HepG2 (cell line): ENCODE measurements around the gene PRICKLE2. TPM values are rescaled to one million over a fixed set of nuclear protein-coding genes. Genes with fewer than 3 reads are reported as not detected.

Source experiments
- ATAC-seq: fragments of 200-7000 bp; cut with Tn5 transposase; 3 replicates; pipeline ENCODE4 v1.9.1; 2020; ENCODE audit warnings: mild to moderate bottlenecking, moderate library complexity
- BruUV-seq: library from RNA; stranded (reverse); fragments of 400-500 nt; replicated peaks from 2 replicates; lab custom pipeline; 2021; lab: Mats Ljungman, UMichigan
- CTCF ChIA-PET: fragments of 300-600 bp; formaldehyde crosslinking; extraction: SDS; loops from one replicate; lab custom pipeline; 2021; ENCODE audit warnings: low total read pairs, inconsistent platforms, low intra/inter-chr PET ratio; lab: Yijun Ruan, JAX
- POLR2A ChIA-PET: fragments of 350-600 bp; sonication (Branson Sonifier 250); formaldehyde crosslinking; loops from one replicate; lab custom pipeline; 2020; ENCODE audit warnings: antibody characterized with exemption, inconsistent platforms; lab: Yijun Ruan, JAX
- DNase-seq: peaks from one replicate; pipeline ENCODE4 v3.0.0-alpha.2; 2015; ENCODE audit warnings: low spot score
- FAIRE-seq: peaks from 3 replicates; lab custom pipeline; 2011; peaks lifted over from hg19 to GRCh38; lab: Jason Lieb, UNC
- H2AFZ ChIP-seq: one replicate; pipeline ENCODE4 v1.6.1; 2011; ENCODE audit warnings: low read length, inconsistent platforms
- H3K27ac ChIP-seq: fragments of 300-600 bp; 3 replicates; pipeline ENCODE4 v1.8.0; 2011; ENCODE audit warnings: mixed run types, mild to moderate bottlenecking, mixed read lengths, low read length, inconsistent platforms; ENCODE audit not compliant: insufficient read depth; ENCODE audit errors: extremely low read length
- H3K27me3 ChIP-seq, 2 experiments: fragments of 200-600 bp in 1 of 2; 2 replicates in 1 of 2; 3 replicates in 1 of 2; pipeline versions ENCODE4 v1.6.0 to v1.8.0; 2011; ENCODE audit warnings: low read length in 2 of 2, mild to moderate bottlenecking in 2 of 2, moderate library complexity in 2 of 2, inconsistent platforms in 1 of 2; ENCODE audit not compliant: insufficient read depth in 2 of 2, control insufficient read depth in 1 of 2
- H3K36me3 ChIP-seq, 2 experiments: fragments of 200-600 bp in 1 of 2; replicated peaks in 1 of 2; 2 replicates in 1 of 2; 3 replicates in 1 of 2; pipeline versions ENCODE4 v1.5.1 to v1.8.0; 2011; ENCODE audit warnings: low read length in 2 of 2, inconsistent platforms in 1 of 2; ENCODE audit not compliant: insufficient read depth in 2 of 2, control insufficient read depth in 1 of 2
- H3K4me1 ChIP-seq: 2 replicates; pipeline ENCODE4 v1.5.1; 2012; ENCODE audit warnings: low read length, inconsistent platforms; ENCODE audit not compliant: insufficient read depth
- H3K4me2 ChIP-seq: 2 replicates; pipeline ENCODE4 v1.6.0; 2011; ENCODE audit warnings: low read depth, low read length, inconsistent platforms
- H3K4me3 ChIP-seq, 3 experiments: fragments of 200-600 bp in 1 of 3; sonication (generic), shearing (Covaris generic) in 1 of 3; replicated peaks in 1 of 3; 2 replicates each; pipeline ENCODE4 v1.5.1; 2011 to 2016; ENCODE audit warnings: low read length in 3 of 3, inconsistent platforms in 2 of 3, low read depth in 2 of 3, mild to moderate bottlenecking in 2 of 3, control low read depth in 1 of 3, mixed read lengths in 1 of 3; ENCODE audit not compliant: insufficient read depth in 1 of 3
- H3K79me2 ChIP-seq: one replicate; pipeline ENCODE4 v1.6.1; 2011; ENCODE audit warnings: low read length, inconsistent platforms; ENCODE audit not compliant: insufficient read depth
- H3K9ac ChIP-seq: 2 replicates; pipeline ENCODE4 v1.6.0; 2011; ENCODE audit warnings: mild to moderate bottlenecking, low read depth, low read length, inconsistent platforms; ENCODE audit not compliant: insufficient read depth
- H3K9me3 ChIP-seq: 2 replicates; pipeline ENCODE4 v1.5.1; 2012; ENCODE audit warnings: mild to moderate bottlenecking, low read length
- H4K20me1 ChIP-seq: 2 replicates; pipeline ENCODE4 v1.6.0; 2011; ENCODE audit warnings: inconsistent platforms, mild to moderate bottlenecking, low read length, moderate library complexity; ENCODE audit not compliant: insufficient read depth
- CHD4 ChIP-seq: fragments of 200-600 bp; sonication (generic); IDR thresholded peaks from 2 replicates; pipeline ENCODE4 v1.7.0; 2017; ENCODE audit warnings: mild to moderate bottlenecking, low read length, borderline replicate concordance
- HES4 ChIP-seq: sonication (generic); formaldehyde crosslinking; IDR thresholded peaks from 2 replicates; pipeline ENCODE4 v1.9.0; 2021; ENCODE audit warnings: mild to moderate bottlenecking, missing genetic modification reagents, borderline replicate concordance
- HOXA3 ChIP-seq: sonication (generic); formaldehyde crosslinking; IDR thresholded peaks from 2 replicates; pipeline ENCODE4 v1.5.0; 2020; ENCODE audit warnings: missing genetic modification reagents
- MYC ChIP-seq: sonication (generic); formaldehyde crosslinking; IDR thresholded peaks from 2 replicates; pipeline ENCODE4 v1.9.0; 2021; ENCODE audit warnings: missing genetic modification reagents, borderline replicate concordance
- NR2F1 ChIP-seq, 2 experiments: fragments of 450-650 bp in 1 of 2; formaldehyde crosslinking in 1 of 2; IDR thresholded peaks; 2 replicates each; pipeline versions ENCODE4 v1.5.0 to v1.6.1; 2016 to 2020; ENCODE audit warnings: mild to moderate bottlenecking in 1 of 2, missing compliant biosample characterization in 1 of 2, missing genetic modification reagents in 1 of 2, moderate library complexity in 1 of 2
- PPARG ChIP-seq: conservative IDR thresholded peaks from 2 replicates; pipeline ENCODE4 v1.6.1; 2016; ENCODE audit warnings: missing biosample characterization, missing genetic modification reagents
- RARG ChIP-seq: sonication (generic); formaldehyde crosslinking; IDR thresholded peaks from 2 replicates; pipeline ENCODE4 v1.4.0; 2020; ENCODE audit warnings: low read depth, mild to moderate bottlenecking, missing genetic modification reagents
- TCF12 ChIP-seq, 2 experiments: fragments of 450-650 bp in 1 of 2; sonication (generic) in 1 of 2; formaldehyde crosslinking in 1 of 2; IDR thresholded peaks; 2 replicates each; pipeline versions ENCODE4 v1.6.1 to v1.8.0; 2017 to 2022; ENCODE audit warnings: antibody characterized with exemption in 1 of 2, mild to moderate bottlenecking in 1 of 2, missing genetic modification reagents in 1 of 2, moderate library complexity in 1 of 2
- ZBTB7A ChIP-seq: sonication (generic); formaldehyde crosslinking; IDR thresholded peaks from 2 replicates; pipeline ENCODE4 v1.8.0; 2022; ENCODE audit warnings: mild to moderate bottlenecking, missing genetic modification reagents
- ZFP1 ChIP-seq: IDR thresholded peaks from 2 replicates; pipeline ENCODE4 v1.6.1; 2016
- ZNF383 ChIP-seq: sonication (generic); formaldehyde crosslinking; IDR thresholded peaks from 2 replicates; pipeline ENCODE4 v1.4.0; 2020; ENCODE audit warnings: missing genetic modification reagents, mild to moderate bottlenecking, borderline replicate concordance
- ZNF451 ChIP-seq: sonication (generic); formaldehyde crosslinking; IDR thresholded peaks from 2 replicates; pipeline ENCODE4 v1.5.0; 2020; ENCODE audit warnings: mild to moderate bottlenecking, missing genetic modification reagents
- ZNF598 ChIP-seq: sonication (generic); formaldehyde crosslinking; IDR thresholded peaks from 2 replicates; pipeline ENCODE4 v1.5.1; 2020; ENCODE audit warnings: mild to moderate bottlenecking, missing genetic modification reagents, borderline replicate concordance
- WGBS: methylation state at CpG from one replicate; pipeline ENCODE4 v1.1.6; 2017; ENCODE audit warnings: low lambda C conversion rate; 5-methylcytosine and 5-hydroxymethylcytosine counted together
- in situ Hi-C: cut with HindIII; loops from 2 replicates; pipeline ENCODE4 v1.10.0; 2017; ENCODE audit warnings: low pct_unique_long_range_greater_than_20kb; ENCODE audit not compliant: extremely low pct_ligation_motif_present
- intact Hi-C: fragments of 100-400 bp; cut with micrococcal nuclease; formaldehyde crosslinking; loops from one replicate; pipeline ENCODE4 v1.10.0; 2022; ENCODE audit not compliant: unreplicated experiment
- polyA plus RNA-seq, 8 experiments: library from polyadenylated mRNA; depleted of rRNA in 3 of 8; stranded (reverse) in 7 of 8; unstranded in 1 of 8; fragments of >200 nt; fragmentation: Illumina TruSeq in 4 of 8; extraction: Trizol in 4 of 8; gene quantifications; 2 replicates each; pipeline versions ENCODE4 v1.2.1 to v1.2.3, GENCODE V29; 2011 to 2016; ENCODE audit warnings: low read depth in 4 of 8, missing spikeins in 1 of 8, mixed read lengths in 1 of 8; ENCODE audit not compliant: insufficient read depth in 1 of 8
- total RNA-seq, 5 experiments: library from RNA; depleted of rRNA; stranded (reverse); fragments of >200 nt; fragmentation: Illumina TruSeq; extraction: Trizol; gene quantifications; 2 replicates each; pipeline ENCODE4 v1.2.3, GENCODE V29; 2016; ENCODE audit warnings: low read depth in 1 of 5
- TF ChIP-seq, protein P1 (sequence below): sonication (generic); formaldehyde crosslinking; IDR thresholded peaks from 2 replicates; pipeline ENCODE4 v1.4.0; 2020; ENCODE audit warnings: low read depth, mild to moderate bottlenecking, missing genetic modification reagents
- TF ChIP-seq, protein P2 (sequence below): sonication (generic); formaldehyde crosslinking; IDR thresholded peaks from 2 replicates; pipeline ENCODE4 v1.4.0; 2020; ENCODE audit warnings: missing genetic modification reagents, borderline replicate concordance

PRICKLE2 gene
- total and polyA plus RNA-seq, 2 of the 13 experiments (the other 11 are each of a cell fraction or from before 2014, with no cell fraction given), result 0.01 to 0.07 TPM

DNA sequence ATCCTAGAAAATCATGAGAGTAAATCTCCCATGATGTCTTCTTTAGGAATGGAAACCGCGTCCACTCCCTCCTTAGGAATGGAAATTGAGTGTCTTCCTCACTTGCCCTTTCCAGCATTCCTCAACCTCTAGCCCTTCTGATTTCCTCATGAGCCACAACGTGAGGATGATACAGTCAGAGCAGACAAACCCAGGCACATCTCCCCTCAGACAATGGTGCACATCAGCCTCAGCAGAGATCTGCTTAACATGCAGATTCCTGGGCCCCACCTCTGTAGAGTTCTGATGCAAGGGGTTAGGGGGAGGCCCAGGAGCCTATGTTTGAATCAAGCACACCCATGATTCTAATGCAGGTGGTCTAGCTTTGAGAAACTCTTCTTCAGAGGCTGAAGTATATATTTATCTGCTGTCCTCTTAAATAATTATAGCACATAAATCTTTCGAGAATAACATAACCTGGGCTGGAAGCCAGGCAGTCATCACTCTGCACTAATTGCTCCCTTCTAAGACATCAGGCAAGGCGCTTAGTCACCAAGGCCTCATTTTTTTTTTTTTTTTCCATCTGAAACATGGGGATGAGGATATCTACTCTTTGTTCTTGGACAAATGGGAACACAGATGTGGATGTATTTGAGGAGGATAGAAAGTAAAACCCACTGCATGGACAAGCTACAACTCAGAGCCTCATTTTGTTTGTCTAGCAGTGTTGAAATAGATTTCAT lies 81.7 kb downstream of the PRICKLE2 start:
- intact Hi-C loops, result no loop called here
- FAIRE-seq, result no peak

More for the DNA sequence above, 81.7 kb downstream of the PRICKLE2 start:
- Histone ChIP-seq H3K4me3 (no peak overlapping the region), H3K36me3 (no peaks in the 10 kb centered on the region), H3K27me3 (no peaks in the 10 kb centered on the region), H3K9ac (no peak overlapping the region), H3K4me2 (no peak overlapping the region), H4K20me1 (no peaks in the 10 kb centered on the region), H3K4me1 (no peaks in the 10 kb centered on the region), H2AFZ (no peak overlapping the region), H3K9me3 (no peaks in the 10 kb centered on the region), H3K27ac (no peak overlapping the region), H3K79me2 (no peaks in the 10 kb centered on the region)
- POLR2A ChIA-PET, result no interaction called here
- TF ChIP-seq, protein P1, sequence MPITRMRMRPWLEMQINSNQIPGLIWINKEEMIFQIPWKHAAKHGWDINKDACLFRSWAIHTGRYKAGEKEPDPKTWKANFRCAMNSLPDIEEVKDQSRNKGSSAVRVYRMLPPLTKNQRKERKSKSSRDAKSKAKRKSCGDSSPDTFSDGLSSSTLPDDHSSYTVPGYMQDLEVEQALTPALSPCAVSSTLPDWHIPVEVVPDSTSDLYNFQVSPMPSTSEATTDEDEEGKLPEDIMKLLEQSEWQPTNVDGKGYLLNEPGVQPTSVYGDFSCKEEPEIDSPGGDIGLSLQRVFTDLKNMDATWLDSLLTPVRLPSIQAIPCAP, result no peak
- TF ChIP-seq TCF12 (IDR thresholded peaks at IDR 0.05), result no peak
- TF ChIP-seq TCF12 (CRISPR knock-in tag; IDR thresholded peaks at IDR 0.05), result no peak
- no peak for TF ChIP-seq ZFP1 (CRISPR knock-in tag)
- TF ChIP-seq PPARG, result no peak
- TF ChIP-seq HES4, result no peak
- no peak for TF ChIP-seq ZNF598 (CRISPR knock-in tag)
- TF ChIP-seq, protein P2, sequence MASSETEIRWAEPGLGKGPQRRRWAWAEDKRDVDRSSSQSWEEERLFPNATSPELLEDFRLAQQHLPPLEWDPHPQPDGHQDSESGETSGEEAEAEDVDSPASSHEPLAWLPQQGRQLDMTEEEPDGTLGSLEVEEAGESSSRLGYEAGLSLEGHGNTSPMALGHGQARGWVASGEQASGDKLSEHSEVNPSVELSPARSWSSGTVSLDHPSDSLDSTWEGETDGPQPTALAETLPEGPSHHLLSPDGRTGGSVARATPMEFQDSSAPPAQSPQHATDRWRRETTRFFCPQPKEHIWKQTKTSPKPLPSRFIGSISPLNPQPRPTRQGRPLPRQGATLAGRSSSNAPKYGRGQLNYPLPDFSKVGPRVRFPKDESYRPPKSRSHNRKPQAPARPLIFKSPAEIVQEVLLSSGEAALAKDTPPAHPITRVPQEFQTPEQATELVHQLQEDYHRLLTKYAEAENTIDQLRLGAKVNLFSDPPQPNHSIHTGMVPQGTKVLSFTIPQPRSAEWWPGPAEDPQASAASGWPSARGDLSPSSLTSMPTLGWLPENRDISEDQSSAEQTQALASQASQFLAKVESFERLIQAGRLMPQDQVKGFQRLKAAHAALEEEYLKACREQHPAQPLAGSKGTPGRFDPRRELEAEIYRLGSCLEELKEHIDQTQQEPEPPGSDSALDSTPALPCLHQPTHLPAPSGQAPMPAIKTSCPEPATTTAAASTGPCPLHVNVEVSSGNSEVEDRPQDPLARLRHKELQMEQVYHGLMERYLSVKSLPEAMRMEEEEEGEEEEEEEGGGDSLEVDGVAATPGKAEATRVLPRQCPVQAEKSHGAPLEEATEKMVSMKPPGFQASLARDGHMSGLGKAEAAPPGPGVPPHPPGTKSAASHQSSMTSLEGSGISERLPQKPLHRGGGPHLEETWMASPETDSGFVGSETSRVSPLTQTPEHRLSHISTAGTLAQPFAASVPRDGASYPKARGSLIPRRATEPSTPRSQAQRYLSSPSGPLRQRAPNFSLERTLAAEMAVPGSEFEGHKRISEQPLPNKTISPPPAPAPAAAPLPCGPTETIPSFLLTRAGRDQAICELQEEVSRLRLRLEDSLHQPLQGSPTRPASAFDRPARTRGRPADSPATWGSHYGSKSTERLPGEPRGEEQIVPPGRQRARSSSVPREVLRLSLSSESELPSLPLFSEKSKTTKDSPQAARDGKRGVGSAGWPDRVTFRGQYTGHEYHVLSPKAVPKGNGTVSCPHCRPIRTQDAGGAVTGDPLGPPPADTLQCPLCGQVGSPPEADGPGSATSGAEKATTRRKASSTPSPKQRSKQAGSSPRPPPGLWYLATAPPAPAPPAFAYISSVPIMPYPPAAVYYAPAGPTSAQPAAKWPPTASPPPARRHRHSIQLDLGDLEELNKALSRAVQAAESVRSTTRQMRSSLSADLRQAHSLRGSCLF (CRISPR knock-in tag), result no peak
- no peak for TF ChIP-seq CHD4
- TF ChIP-seq RARG (CRISPR knock-in tag), result no peak
- no peak for TF ChIP-seq ZNF383 (CRISPR knock-in tag)
- no peak for TF ChIP-seq HOXA3
- no peak for TF ChIP-seq ZBTB7A (CRISPR knock-in tag)
- TF ChIP-seq ZNF451, result no peak
- TF ChIP-seq MYC (CRISPR knock-in tag), result no peak
- no peak for TF ChIP-seq NR2F1 (CRISPR knock-in tag; IDR thresholded peaks at IDR 0.05)
- WGBS, result 41% methylated on average over 5 of the region's 5 CpGs
- in situ Hi-C loops, result no loop called here
- CTCF ChIA-PET, result no interaction called here
- ATAC-seq (no peak), DNase-seq (no peak)
- BruUV-seq, result no TSS peak
